Cerebellar nuclear complex (tissue), 1 donor: Measurements from ENCODE around the gene FOCAD.

Experiments used
- DNase-seq, 2 experiments: peaks; one replicate each; lab custom pipeline; 2025; lab: John Stamatoyannopoulos, UW

The FOCAD gene

GRCh38 chr9:20729523-20729922, 45.5 kb downstream of the FOCAD start:
- no peak for DNase-seq

- no peak for DNase-seq
Observed at GRCh38 chr9:20732118-20732517, 48.1 kb downstream of the FOCAD start.

GRCh38 chr9:20734275-20734674, 50.2 kb downstream of the FOCAD start:
- no peak for DNase-seq

- no peak for DNase-seq
Observed at GRCh38 chr9:20740304-20740703, 56.2 kb downstream of the FOCAD start.

GRCh38 chr9:20740929-20741582, 57.0 kb downstream of the FOCAD start:
- no peak for DNase-seq

GRCh38 chr9:20742833-20743232, 58.8 kb downstream of the FOCAD start:
- DNase-seq, result no peak

- DNase-seq, result no peak
Observed at GRCh38 chr9:20744036-20744630, 60.1 kb downstream of the FOCAD start.

- no peak for DNase-seq
Observed at GRCh38 chr9:20746967-20747366, 62.9 kb downstream of the FOCAD start.

GRCh38 chr9:20749496-20750198, 65.6 kb downstream of the FOCAD start:
- no peak for DNase-seq

GRCh38 chr9:20753761-20754160, 69.7 kb downstream of the FOCAD start:
- DNase-seq, result no peak

- DNase-seq, result no peak
Observed at GRCh38 chr9:20754556-20754955, 70.5 kb downstream of the FOCAD start.

- no peak for DNase-seq
Observed at GRCh38 chr9:20760246-20760891, 76.3 kb downstream of the FOCAD start.

- DNase-seq, result no peak
Observed at GRCh38 chr9:20770947-20771346, 86.9 kb downstream of the FOCAD start.

GRCh38 chr9:20771729-20772128, 87.7 kb downstream of the FOCAD start:
- DNase-seq, result no peak

GRCh38 chr9:20775683-20776082, 91.6 kb downstream of the FOCAD start:
- no peak for DNase-seq

- no peak for DNase-seq
Observed at GRCh38 chr9:20781092-20781491, 97.0 kb downstream of the FOCAD start.

GRCh38 chr9:20782289-20782688, 98.2 kb downstream of the FOCAD start:
- DNase-seq, result no peak

- no peak for DNase-seq
Observed at GRCh38 chr9:20783057-20784038, 99.3 kb downstream of the FOCAD start.

- no peak for DNase-seq
Observed at GRCh38 chr9:20784196-20784595, 100.1 kb downstream of the FOCAD start.

GRCh38 chr9:20786807-20787206, 102.7 kb downstream of the FOCAD start:
- DNase-seq, result no peak
